KOPT-K1 (cell line): ENCODE results near the gene TRPM2.
"Not testable (repeated sequence)": the region's sequence is repeated elsewhere in the genome, so short reads cannot be mapped to it uniquely, and the experiment has no call there.

Source experiments
- H3K27ac ChIP-seq: fragments of 200-600 bp; sonication (generic); 2 replicates; pipeline ENCODE4 v1.5.1; 2016; ENCODE audit warnings: antibody characterized with exemption, mild to moderate bottlenecking, low read depth, low read length; ENCODE audit not compliant: poor library complexity, severe bottlenecking
- H3K36me3 ChIP-seq: fragments of 200-600 bp; sonication (generic); 2 replicates; pipeline ENCODE4 v1.5.1; 2017; ENCODE audit warnings: antibody characterized with exemption, mild to moderate bottlenecking, low read length, moderate library complexity; ENCODE audit not compliant: insufficient read depth
- H3K9me3 ChIP-seq: fragments of 200-600 bp; sonication (generic); 2 replicates; pipeline ENCODE4 v1.5.1; 2017; ENCODE audit warnings: antibody characterized with exemption, low read length, mild to moderate bottlenecking; ENCODE audit not compliant: insufficient read depth, poor library complexity, severe bottlenecking

TRPM2 gene

DNA sequence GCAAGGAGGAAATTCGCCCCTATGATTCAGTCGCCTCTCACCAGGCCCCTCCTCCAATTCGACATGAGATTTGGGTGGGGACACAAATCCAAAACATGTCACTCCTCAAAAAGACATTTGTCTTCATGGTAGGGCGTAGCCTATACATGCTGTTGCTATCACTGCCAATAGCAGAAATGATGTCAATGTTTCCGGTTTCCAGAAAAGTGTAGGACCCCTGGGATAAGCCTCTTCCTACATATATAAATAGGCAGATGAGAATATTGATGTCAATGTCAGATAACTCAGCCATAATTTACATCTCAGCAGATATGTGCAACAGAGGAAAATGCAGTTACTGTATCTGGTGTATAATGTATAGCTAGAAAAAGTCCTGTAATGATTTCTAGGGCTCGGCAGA is 118.6 kb downstream of the TRPM2 start:
- Histone ChIP-seq H3K9me3 (no peaks in the 10 kb centered on the region), H3K27ac (no peak overlapping the region), H3K36me3 (no peaks in the 10 kb centered on the region)

DNA sequence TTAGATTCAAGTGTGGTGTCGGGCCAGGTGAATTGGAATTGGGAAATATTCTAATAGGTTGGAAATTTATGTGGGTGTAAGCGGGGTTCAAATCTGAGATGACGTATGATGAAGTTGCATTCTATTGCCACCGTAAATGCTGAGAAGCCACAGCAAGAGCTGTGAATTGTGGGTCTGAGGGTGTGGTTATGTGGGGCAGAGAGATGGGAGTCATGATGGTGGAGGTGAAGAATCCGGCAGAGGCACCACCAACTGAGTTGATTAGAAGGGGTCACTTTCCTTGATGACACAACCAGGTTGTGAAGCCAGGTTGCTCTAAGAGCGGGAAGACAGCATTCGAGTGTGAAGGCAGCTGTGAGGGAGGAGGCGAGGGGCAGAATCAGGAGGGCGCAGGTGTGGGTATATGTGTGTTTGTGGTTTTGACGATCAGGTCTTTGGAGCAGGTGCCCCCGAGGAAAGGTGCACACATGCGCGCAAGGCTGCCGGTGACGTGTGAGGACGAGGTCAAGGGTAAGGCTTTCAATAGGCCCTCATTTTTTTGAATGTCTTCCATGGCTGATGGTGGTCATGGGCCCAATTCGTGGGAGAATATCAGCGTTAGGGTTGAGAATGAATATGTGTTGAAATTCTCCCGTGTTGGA is 120.6 kb downstream of the TRPM2 start:
- no peaks in the 10 kb centered on the region for H3K9me3 ChIP-seq
- H3K27ac ChIP-seq: no peak overlapping the region
- no peaks in the 10 kb centered on the region for H3K36me3 ChIP-seq

DNA sequence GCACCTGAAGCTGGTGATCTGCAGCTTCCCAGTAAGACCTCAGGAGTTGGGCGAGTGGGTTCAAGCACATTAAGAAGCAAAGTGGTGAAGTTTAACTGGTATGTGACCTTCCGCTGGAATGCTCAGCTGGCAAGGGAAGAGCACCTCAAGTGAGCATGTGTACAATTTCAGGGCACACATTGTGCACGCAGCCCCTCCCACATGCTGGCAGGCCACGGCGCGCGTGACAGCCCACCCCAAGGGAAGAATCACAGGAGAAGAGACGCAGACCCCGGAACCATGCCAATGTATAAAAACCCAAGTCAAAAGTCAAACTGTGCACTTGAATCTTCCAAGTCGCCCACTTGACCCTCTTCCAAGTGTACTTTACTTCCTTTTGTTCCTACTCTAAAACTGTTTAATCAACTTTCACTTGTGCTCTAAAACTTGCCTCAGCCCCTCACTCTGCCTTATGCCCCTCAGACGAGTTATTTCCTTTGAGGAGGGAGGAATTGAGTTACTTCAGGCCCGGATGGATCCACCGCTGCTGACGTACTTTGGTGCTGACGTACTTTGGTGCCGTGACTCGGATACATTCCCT is 121.9 kb downstream of the TRPM2 start:
- H3K9me3 ChIP-seq: no peaks in the 10 kb centered on the region
- H3K36me3 ChIP-seq: no peaks in the 10 kb centered on the region
- no peak overlapping the region for H3K27ac ChIP-seq

DNA sequence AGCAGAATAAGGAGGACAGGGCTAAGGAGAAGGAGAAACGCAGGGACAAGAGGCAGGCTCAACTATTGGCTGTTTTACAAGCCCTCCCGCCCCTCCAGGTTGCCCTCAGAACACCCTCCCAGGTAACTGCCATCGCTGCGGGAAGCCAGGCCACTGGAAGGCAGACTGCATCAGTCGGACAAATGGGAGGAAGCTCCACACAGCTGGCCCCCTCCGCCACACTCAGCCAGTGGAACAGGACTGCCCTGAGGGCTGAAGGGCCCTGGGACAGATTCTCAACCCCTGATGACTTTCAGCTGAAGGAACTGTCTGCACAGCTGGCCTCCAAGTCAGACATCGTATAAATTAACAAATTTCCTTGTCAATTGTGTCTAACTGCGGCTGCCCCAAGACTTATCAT is 123.7 kb downstream of the TRPM2 start:
- no peak overlapping the region for H3K27ac ChIP-seq
- H3K9me3 ChIP-seq: no peaks in the 10 kb centered on the region
- no peaks in the 10 kb centered on the region for H3K36me3 ChIP-seq

DNA sequence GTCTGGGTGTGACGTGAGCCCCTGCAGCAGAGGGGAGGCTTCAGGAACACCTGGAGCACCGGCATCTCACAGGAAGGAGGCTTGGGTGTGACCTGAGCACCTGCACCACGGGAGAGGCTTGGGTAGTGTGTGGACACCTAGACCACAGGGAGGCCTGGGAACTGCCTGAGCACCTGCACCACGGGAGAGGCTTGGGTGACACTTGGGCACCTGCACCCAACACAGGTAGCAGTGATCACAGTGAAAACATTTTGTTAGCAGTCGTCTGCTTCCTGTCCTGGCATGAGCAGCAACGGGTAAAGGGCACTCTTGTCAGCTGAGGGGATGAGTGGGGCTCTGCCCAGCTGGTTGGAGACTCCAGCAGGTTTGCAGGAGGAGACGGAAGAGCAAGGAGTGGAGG is 124.3 kb downstream of the TRPM2 start:
- no peaks in the 10 kb centered on the region for H3K36me3 ChIP-seq
- H3K27ac ChIP-seq: no peak overlapping the region
- H3K9me3 ChIP-seq: no peaks in the 10 kb centered on the region

DNA sequence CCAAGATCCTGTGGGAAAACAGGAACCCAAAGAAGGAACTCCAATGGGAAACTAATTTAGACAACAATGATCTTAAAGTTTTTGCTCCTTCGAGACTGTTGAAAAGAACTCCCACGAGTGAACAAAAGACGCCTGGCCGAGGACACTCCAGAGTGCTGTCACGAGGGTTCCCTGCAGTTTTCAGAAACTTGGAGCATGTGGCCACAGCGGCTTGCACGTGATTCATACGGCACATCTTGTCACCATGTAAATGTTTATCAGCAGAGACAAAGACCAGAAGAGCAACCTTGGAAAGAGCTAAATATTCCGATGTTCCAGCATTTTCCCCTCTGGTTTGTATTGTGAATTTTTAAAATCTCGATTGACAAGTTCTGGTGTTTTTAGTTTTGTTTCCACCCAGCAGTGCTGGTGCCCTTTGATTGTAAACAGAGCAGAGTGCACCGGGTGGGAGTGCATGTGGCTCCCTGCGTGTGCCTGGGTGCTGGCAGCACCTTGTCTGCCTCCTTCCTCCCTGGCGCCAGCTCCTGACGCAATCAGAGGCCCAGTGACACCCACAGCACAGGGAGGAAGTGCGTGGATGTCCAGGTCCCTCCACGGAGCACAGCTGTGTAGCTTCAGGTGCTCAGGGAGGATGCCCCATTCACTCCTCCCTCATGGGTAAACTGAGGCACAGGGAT is 124.8 kb downstream of the TRPM2 start:
- Histone ChIP-seq H3K9me3 (no peaks in the 10 kb centered on the region), H3K36me3 (no peaks in the 10 kb centered on the region), H3K27ac (no peak overlapping the region)

DNA sequence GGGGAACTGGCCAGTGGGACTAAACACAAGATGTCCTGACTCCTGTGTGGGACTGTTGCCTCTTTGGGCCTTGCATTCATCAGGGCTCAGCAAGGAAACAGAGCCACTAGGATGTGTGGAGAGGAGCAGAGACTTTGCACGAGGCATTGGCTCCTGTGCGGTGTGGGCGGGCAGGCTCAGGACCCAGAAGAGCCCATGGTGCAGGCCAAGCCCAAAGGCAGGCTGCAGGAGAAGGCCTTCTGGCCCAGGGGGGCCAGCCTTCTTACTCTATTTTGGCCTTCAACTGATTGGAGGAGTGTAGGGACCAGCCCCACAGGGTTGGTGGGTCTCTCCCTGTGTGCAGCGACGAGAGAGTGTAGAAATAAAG is 125.4 kb downstream of the TRPM2 start:
- no peaks in the 10 kb centered on the region for H3K9me3 ChIP-seq
- H3K27ac ChIP-seq: no peak overlapping the region

DNA sequence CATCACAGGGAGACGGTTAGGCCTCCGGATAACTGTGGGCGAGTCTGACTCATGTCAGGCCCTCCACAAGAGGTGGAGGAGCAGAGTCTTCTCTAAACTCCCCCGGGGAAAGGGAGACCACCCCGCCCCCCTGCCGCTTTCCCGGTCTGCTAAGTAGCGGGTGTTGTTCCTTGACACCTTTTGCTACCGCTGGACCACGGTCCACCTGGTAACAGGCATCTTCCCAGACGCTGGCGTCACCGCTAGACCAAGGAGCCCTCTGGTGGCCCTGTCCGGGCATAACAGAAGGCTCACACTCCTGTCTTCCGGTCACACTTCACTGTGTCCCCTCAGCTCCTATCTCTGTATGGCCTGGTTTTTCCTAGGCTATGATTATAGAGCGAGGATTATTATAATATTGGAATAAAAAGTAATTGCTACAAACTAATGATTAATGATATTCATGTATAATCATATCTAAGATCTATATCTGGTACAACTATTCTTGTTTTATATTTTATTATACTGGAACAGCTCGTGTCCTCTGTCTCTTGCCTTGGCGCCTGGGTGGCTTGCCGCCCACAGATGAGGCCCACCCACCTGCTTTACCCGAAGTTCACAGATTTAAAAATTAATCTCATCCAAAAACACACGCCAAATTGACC is 126.3 kb downstream of the TRPM2 start:
- not testable (repeated sequence) for H3K9me3 ChIP-seq, H3K36me3 ChIP-seq, H3K27ac ChIP-seq

More for the DNA sequence above, 125.4 kb downstream of the TRPM2 start:
- no peaks in the 10 kb centered on the region for H3K36me3 ChIP-seq

DNA sequence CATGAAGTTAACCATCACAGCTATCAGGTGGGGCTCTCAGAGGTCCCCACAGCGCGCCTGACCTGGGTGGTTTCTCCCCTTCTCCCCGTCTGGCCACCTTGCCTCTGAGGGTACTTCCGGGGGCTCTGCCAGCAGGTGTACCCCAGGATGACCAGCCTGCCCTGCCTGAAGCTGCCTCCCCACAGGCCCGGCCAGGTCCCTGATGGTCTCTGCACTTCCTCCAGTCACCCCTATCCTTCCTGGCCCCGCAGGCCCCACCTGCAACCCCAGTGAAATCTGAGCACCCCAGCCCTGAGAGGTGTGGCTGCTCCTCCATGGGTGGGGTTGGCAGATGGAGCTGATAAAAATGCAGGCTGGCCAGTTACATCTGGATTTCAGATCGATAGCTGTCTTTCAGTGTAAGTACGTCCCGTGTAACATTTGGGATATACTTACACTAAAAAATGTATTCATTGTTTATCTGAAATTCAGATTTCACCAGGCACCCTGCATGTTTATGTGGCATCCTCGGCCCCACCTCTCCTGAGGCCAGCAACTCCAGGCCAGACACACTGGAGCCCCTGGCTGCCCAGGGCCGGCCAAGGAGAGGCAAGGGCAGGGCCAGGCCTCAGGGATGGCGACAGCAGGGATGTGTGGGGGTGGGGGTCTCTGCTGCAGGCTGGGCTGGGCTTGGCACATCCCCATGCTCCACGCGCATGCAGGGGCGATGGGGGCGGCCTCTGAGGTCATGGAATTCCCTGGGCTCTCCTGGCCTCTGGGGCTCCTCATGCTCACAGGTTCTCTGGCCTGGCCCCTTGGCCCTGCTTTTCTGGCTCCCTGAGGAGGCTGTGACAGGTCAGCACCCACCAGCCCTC is 127.0 kb downstream of the TRPM2 start:
- no peaks in the 10 kb centered on the region for H3K9me3 ChIP-seq
- no peak overlapping the region for H3K27ac ChIP-seq
- no peaks in the 10 kb centered on the region for H3K36me3 ChIP-seq

DNA sequence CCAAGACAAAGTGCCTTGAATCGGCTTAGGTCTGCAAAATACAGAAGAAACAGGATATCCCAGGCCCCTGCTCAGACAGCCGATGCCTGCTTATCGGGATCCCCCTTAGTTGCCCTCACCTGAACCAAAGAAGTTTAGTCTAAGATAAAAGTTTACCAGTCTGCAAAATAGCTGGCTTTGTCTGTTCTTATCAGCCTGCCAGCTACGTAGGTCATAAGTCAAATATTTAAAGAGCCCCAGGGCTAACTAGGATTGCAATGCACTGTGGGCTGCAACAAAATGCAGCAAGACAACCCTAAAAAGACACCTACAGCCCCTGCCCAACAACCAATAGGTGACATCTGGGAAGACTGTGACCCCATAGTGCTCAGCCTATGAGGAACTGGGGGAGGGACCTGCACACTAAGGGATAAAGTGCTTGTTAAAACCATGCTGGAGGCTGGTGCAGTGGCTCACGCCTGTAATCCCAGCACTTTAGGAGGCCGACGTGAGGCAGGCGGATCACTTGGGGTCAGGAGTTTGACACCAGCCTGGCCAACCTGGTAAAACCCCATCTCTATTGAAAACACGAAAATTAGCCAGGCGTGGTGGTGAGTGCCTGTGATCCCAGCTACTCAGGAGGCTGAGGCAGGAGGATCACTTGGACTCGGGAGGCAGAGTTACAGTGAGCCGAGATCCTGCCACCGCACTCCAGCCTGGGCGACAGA is 129.3 kb downstream of the TRPM2 start:
- Histone ChIP-seq H3K9me3 (peaks cover under 1% of the 10 kb centered on the region), H3K27ac (no peak overlapping the region), H3K36me3 (no peaks in the 10 kb centered on the region)

DNA sequence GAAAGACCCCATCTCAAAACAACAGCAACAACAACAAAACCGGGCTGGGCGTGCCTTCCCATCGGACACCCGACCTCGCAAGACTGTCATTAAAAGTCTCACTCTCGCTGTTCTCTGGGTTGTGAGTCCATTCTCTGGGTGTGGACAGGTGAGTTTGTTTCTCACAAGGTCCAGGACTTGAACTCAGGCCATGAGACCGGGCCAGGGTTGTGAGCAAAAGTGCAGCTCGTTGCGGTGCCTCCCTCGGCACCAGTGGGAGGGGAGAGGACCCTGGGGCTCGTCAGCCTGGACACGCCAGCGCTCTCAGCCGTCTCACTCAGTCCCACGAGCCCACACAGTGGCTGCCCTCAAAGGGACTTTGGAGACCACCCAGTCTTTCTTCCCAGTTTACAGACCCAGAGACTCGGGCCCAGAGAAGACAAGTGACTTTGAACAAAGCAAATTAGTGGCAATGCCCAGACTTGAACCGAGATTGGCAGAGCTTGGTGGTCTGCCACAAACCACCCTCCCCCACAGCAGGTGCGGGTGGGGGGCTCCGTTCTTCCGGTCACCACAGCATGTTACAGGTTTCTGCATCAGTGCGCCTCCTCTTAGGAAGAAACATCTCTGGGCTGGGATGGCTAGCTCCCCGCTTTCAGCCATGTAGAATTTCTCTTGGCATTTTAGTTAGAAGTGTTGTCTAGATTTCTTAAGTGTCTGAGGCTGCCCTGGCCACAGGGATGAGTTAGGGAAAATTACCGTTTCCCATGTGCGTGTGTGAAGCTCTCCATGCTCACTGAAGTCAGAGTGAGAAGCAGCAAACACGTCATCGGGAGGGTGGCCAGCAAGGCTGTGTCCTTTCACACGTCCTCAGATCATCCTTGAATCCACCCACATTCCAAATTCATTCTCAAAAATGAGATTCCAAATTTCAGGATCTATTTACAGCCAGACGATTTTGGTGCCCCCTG is 130.1 kb downstream of the TRPM2 start:
- H3K36me3 ChIP-seq: no peaks in the 10 kb centered on the region
- H3K27ac ChIP-seq: no peak overlapping the region
- peaks cover 8% of the 10 kb centered on the region for H3K9me3 ChIP-seq

DNA sequence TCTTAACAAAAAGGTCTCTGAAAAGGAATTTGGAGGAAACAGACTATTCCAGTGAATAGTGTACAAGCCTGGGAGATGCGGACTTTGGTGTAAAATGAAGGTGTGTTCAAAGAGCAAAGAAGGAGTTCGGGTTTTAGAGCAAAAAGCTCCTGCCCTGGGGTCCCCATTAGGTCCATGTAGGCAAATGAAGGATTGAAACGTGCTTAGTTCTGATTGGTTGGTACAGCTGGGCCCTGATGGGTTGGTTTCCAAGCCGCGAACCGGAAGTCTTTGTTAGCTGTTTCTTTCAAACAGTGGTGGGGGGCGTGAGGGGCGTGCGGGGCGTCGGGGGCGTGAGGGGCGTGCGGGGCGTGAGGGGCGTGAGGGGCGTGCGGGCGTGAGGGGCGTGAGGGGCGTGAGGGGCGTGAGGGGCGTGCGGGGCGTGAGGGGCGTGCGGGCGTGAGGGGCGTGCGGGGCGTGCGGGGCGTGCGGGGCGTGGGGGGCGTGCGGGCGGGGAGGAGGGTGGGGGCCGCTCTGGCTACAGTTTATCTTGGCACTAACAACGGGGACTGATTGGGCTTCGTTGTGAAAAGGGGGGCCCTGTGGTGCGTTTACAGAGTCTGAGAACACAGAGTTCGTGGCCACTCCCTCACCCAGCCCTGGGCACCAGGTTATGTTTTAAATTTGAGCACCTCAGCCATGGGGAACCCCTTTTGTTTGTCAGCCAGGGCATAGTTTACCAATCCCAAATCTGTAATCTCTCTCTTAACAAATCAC is 131.3 kb downstream of the TRPM2 start:
- Histone ChIP-seq H3K9me3 (peaks cover 9% of the 10 kb centered on the region), H3K27ac (no peak overlapping the region), H3K36me3 (no peaks in the 10 kb centered on the region)

DNA sequence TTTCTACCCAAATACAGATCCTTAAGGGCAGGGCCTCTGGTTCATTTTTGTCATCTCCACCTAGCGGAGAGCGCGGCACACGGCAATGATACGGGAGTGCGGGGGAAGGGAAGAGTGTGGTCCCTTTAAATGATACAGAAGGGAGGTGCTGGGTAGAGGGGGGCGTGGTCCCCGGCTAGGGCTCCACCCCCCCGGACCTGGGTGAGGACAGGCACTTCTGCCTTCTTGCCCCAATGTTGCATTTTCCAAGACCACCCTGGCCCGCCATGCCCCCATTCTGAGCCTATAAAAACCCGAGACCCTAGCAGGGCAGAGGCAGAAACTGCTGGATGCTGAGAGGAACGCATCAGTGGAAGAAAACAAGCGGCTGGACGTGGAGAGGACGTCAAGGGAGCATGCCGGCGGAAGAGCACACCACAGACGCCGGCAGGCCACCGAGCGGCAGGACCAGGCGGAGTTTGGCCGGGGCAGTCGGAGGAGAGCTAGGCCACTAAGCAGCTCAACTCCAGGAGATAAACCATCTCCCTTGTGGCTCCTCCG is 131.9 kb downstream of the TRPM2 start:
- Histone ChIP-seq H3K36me3 (no peaks in the 10 kb centered on the region), H3K27ac (no peak overlapping the region), H3K9me3 (peaks cover 9% of the 10 kb centered on the region)
